ENCODE data around the gene CPNE8.

Gene CPNE8

DNA sequence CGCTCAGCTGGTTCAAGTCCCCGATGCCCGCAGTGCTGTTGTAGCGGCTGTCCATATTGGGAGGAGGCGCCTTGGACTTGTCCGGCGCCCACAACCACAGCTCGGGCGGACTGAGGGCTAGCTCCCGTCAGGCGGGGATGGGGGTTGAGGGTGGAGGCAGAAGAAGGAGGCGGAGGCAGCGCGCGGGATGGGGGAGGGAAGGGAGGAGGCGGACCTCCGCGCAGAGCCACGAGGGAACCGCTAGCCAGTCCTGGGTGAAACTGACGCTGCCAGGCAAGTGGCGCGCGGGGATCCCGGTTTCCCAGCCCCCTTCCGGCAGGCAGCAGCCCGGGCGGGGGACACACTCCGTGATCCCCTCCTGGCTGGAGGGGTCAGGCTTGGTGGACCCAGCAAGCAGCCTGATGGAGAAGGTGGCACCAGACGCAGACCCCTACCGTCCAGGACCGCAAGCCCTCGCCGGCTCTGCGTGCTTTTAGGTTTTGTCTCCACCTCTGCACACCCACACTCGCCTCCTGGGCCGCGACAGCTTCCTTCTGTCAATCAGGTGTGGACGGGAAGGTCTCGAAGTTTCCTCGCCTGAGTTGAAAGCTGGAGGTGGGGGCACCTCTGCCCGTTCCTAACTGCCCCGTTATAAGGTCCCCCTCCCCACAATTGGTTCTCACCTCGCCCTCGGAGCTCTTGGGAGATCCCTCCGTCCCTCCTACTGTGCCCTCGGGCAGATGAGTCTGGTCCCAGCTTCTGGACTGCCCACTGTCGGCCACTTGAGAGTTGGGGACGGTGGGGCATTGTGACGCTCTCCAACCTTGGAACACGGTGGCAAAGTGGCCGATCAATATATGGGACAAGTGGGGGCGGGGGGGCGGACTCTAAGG lies at the start of gene CPNE8:
CPNE8 (minus strand) TSS at position 112 of the 872 bp plus-strand sequence; CDS start at position 55, 57 bp downstream.
- Mint-ChIP-seq H3K4me3 (peak within 1 kb of the TSS; percentile 81), H3K27ac (peak within 1 kb of the TSS; percentile 79), H3K9me3 (no peaks in the 10 kb centered on the region), H3K4me1 (peaks cover 26% of the 10 kb centered on the region), H3K27me3 (peaks cover 27% of the 10 kb centered on the region), H3K36me3 (ENCODE audit: low read depth) (peaks cover 2% of the 10 kb centered on the region)
- ATAC-seq: peak; percentile 39
- DNase-seq: peak; percentile 44

DNA sequence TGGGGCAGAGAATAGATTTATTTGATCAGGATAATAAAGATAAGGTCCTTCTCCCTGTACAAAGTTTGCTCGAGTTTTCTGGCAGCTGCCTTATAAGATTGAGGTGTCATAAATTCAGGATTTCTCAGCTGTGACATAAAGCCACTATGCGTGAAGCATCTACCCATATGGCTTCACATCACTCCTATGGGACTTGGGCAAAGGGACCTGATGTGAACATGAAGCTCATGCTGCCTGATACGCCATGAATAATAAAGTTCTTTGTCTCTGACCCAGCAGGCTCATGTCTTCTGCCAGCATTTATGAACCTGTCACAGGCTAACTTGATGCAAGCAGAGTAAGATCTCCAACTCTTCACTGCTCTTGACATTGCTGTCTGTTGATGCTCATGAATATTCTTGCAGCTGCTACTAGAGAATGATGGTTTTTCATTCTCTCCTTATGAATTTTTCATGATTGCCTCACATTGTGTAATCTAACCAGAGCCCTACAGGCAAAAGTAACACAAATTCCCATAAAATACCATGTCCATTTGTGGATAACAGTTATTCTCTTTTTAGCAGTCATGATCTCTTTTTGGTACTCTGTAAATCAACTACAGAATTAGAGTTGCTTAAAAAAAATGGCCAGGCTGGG lies 49.0 kb upstream of the CPNE8 start:
- DNase-seq: no peak
- no peaks in the 10 kb centered on the region for H3K27me3 Mint-ChIP-seq
- no peaks in the 10 kb centered on the region for H3K36me3 Mint-ChIP-seq (ENCODE audit: low read depth)
- no peaks in the 10 kb centered on the region for H3K4me1 Mint-ChIP-seq
- no peak overlapping the region for H3K4me3 Mint-ChIP-seq
- H3K9me3 Mint-ChIP-seq: peaks cover 10% of the 10 kb centered on the region
- no peak overlapping the region for H3K27ac Mint-ChIP-seq
- ATAC-seq: no peak

DNA sequence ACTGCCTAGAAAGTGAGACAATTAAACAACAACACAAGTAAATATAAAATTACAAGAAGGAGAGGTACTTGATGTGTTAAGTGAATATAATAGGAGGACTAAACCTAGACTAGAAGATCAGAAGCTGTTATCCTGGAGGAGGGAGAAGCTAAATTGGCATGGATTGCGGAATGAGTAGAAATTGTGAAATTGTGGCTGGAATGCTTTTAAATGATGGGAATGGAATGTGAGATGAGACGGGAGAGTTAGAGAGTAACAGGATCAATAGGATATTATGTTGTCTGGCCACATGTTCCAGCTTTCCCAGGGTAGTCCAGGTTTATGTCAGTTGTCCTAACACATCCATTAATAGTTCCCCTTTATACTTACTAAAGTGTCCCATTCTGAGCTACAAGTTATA lies 44.0 kb upstream of the CPNE8 start:
- no peak for DNase-seq
- Mint-ChIP-seq H3K27me3 (no peaks in the 10 kb centered on the region), H3K4me3 (no peak overlapping the region), H3K27ac (no peak overlapping the region), H3K9me3 (peaks cover 21% of the 10 kb centered on the region), H3K36me3 (ENCODE audit: low read depth) (no peaks in the 10 kb centered on the region), H3K4me1 (no peaks in the 10 kb centered on the region)
- ATAC-seq: no peak

DNA sequence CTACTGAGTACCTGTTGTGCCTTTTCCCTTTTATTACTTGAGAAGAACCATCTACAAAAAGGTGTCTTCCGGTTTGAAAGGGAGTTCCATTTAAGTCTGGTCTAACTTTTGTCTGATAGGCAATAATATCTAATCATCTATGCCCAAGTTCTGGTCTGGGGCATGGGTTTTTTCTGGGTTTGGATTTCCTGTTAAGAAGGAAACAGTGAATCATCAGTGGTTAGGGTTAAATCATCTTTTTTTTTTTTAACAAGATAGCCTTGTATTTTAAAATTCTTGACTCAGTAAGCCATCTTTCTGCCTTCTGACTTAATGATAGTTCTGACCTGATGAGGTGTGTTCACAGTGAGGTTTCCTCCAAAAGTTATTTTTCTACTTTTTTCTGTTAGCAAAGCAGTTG lies 29.3 kb upstream of the CPNE8 start:
- Mint-ChIP-seq H3K4me1 (peaks cover 4% of the 10 kb centered on the region), H3K4me3 (no peak overlapping the region), H3K9me3 (peaks cover 5% of the 10 kb centered on the region), H3K27ac (no peak overlapping the region), H3K36me3 (ENCODE audit: low read depth) (no peaks in the 10 kb centered on the region), H3K27me3 (peaks cover 2% of the 10 kb centered on the region)
- ATAC-seq (no peak), DNase-seq (no peak)

DNA sequence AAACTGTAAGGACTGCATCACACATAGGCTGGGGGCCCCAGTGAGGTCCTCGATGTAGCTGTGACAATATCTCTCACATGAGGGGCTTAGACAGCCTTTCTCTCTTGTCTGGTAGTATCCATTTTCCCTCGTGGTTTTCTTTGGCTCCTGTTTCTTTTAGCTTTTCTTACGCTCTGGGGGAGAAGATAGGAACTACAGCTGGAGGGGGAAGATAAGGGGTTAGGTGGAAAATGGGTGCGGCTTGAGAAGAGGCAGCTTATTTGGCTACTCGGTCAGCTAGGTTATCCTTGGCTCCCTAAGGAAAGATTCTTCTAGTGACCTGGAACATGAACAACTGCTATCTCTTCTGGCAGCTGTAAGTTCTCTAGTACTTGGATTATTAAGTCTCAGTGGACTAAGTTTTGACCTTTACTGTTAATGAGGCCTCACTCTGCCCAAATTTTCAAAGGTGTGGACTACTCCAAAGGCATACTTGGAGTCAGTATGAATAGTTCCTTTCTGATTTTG lies 28.7 kb upstream of the CPNE8 start:
- H3K36me3 Mint-ChIP-seq (ENCODE audit: low read depth): no peaks in the 10 kb centered on the region
- peaks cover 4% of the 10 kb centered on the region for H3K4me1 Mint-ChIP-seq
- ATAC-seq: no peak
- H3K9me3 Mint-ChIP-seq: peaks cover 5% of the 10 kb centered on the region
- no peak for DNase-seq
- peaks cover 2% of the 10 kb centered on the region for H3K27me3 Mint-ChIP-seq
- no peak overlapping the region for H3K27ac Mint-ChIP-seq
- no peak overlapping the region for H3K4me3 Mint-ChIP-seq

DNA sequence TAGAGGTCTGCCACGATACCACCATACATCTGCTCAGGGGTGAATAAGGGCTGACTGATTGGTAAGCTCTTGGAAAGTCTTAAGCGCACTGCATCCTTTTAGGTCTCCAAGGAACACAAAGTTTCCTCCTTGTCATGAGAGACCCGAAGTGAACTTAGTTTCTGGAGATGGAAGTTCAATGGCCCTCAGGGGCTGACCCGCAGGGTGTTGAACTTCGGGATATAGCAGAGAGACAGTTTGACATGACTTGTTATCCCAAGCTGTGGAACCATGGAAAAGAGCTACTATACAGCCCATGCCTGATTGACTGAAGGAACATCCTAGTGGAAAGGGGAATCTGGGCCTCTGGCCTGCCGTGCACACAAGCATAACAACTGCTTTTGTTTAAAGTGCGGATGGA lies 26.9 kb upstream of the CPNE8 start:
- H3K27ac Mint-ChIP-seq: no peak overlapping the region
- no peaks in the 10 kb centered on the region for H3K9me3 Mint-ChIP-seq
- ATAC-seq: no peak
- H3K4me1 Mint-ChIP-seq: peaks cover 4% of the 10 kb centered on the region
- no peaks in the 10 kb centered on the region for H3K36me3 Mint-ChIP-seq (ENCODE audit: low read depth)
- H3K4me3 Mint-ChIP-seq: no peak overlapping the region
- H3K27me3 Mint-ChIP-seq: no peaks in the 10 kb centered on the region
- no peak for DNase-seq

DNA sequence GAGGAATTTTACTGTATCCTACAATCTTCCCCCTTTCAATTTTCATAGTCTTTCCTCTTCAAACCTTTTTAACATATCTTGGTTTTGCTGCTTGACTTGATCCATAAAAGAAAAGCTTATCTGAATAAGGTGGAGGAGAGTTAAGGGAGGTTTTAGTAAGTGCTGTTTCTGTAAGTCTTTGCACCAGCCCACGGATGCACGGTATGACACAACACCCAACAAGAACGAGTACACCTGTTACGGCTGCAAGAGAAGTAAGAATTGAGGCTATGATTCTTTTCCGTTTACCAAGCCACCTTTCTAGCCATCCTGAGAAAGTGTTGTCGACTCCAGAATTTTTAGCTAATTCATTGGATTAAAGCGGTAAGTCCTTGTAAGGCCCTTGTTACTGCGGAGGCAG lies 26.1 kb upstream of the CPNE8 start:
- no peaks in the 10 kb centered on the region for H3K36me3 Mint-ChIP-seq (ENCODE audit: low read depth)
- no peaks in the 10 kb centered on the region for H3K9me3 Mint-ChIP-seq
- no peak for ATAC-seq

DNA sequence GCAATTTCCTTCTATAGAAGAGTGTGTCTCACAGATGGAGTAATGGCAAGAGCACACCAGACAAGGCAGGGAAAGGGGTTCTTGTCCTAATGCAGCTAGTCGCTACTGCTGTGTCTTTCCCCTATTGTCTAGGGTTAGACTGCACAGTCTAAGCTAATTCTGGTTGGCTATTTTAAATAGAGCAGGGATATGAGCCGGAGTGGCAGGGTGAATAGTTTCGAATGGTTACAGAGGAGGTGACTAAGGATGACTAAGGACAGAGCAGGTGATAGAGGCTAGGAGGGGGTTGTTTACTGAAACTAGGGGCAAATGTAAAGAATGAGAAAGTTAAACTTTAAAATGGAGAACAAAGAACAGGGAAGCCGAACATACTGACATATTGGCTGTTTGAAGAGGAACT lies 25.6 kb upstream of the CPNE8 start:
- DNase-seq (no peak), ATAC-seq (no peak)
- Mint-ChIP-seq H3K36me3 (ENCODE audit: low read depth) (no peaks in the 10 kb centered on the region), H3K27me3 (no peaks in the 10 kb centered on the region), H3K27ac (no peak overlapping the region), H3K9me3 (no peaks in the 10 kb centered on the region), H3K4me1 (peaks cover 4% of the 10 kb centered on the region), H3K4me3 (no peak overlapping the region)

More for the DNA sequence above, 26.1 kb upstream of the CPNE8 start:
- DNase-seq: no peak
- Mint-ChIP-seq H3K27ac (no peak overlapping the region), H3K4me3 (no peak overlapping the region), H3K27me3 (no peaks in the 10 kb centered on the region), H3K4me1 (peaks cover 4% of the 10 kb centered on the region)

DNA sequence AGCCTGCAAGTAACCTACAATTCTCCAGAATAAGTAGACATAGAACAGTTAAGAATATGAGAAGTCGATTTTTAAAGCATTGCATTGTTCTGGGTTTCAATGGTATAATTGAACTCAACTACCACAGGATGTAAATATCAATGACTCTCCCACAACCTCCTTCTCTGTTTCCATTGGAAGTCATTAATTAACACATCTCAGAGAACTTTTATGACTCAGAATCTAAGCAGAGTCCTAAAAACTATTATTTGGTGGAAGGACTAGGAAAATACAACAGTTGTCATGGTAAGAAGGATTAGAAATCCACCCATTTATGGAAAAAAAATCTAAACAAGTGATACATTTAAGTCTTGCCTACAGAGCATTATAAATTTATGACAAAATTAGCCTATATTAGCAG lies 21.1 kb upstream of the CPNE8 start:
- H3K4me3 Mint-ChIP-seq: no peak overlapping the region
- no peak for ATAC-seq

DNA sequence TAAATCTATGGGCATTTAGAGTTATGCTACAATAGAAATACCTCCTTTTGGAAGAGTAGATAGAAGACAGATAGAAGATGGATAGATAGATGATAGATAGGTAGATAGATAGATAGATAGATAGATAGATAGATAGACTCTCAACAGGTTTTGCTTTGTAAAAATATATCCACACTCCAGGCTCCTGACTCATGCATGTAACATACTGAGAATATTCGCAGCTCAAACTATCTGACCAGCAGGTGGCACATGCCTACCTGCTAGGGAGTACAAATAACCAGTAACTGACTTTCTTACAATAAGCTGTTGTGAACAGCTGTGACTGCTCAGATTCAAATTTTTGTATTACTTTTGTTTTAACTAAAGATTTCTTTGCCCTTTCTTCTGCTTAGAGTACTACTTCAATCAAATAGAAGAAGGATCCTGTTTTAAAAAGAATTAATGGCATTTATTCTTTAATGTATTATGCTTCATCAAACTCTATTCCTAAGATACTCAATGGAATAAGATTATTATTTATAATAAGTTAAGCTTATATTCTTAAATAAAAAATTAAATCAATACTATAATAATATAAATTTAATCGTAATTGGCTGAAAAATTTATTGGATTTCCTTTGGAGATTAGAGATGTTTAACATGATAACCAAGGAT lies 15.8 kb upstream of the CPNE8 start:
- Mint-ChIP-seq H3K36me3 (ENCODE audit: low read depth) (no peaks in the 10 kb centered on the region), H3K4me1 (no peaks in the 10 kb centered on the region), H3K9me3 (no peaks in the 10 kb centered on the region), H3K27ac (no peak overlapping the region), H3K4me3 (no peak overlapping the region), H3K27me3 (no peaks in the 10 kb centered on the region)
- peak; percentile 8 for DNase-seq
- no peak for ATAC-seq

More for the DNA sequence above, 21.1 kb upstream of the CPNE8 start:
- no peaks in the 10 kb centered on the region for H3K4me1 Mint-ChIP-seq
- DNase-seq: no peak
- no peaks in the 10 kb centered on the region for H3K27me3 Mint-ChIP-seq
- H3K9me3 Mint-ChIP-seq: no peaks in the 10 kb centered on the region
- no peaks in the 10 kb centered on the region for H3K36me3 Mint-ChIP-seq (ENCODE audit: low read depth)
- H3K27ac Mint-ChIP-seq: no peak overlapping the region

DNA sequence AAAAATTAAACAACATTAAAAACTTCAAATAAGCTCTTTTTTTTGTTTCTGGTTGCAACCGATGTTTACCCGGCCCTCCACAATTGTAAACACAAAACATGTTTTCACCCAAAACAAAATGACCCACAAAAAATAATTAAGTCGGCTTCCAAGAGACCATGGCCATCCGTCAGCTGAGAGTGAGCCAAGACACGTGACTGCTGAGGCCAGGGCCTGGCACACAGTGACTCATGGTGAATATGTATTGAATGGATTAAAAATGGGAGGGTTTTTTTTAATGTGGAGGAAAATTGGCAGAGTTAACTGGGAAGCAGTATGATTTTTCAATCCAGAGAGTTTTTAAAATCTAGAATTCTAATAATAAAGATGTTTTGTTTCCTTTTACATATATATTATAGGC lies 13.8 kb upstream of the CPNE8 start:
- Mint-ChIP-seq H3K9me3 (no peaks in the 10 kb centered on the region), H3K27me3 (no peaks in the 10 kb centered on the region), H3K27ac (no peak overlapping the region), H3K36me3 (ENCODE audit: low read depth) (no peaks in the 10 kb centered on the region), H3K4me3 (no peak overlapping the region), H3K4me1 (no peaks in the 10 kb centered on the region)
- DNase-seq (no peak), ATAC-seq (no peak)

DNA sequence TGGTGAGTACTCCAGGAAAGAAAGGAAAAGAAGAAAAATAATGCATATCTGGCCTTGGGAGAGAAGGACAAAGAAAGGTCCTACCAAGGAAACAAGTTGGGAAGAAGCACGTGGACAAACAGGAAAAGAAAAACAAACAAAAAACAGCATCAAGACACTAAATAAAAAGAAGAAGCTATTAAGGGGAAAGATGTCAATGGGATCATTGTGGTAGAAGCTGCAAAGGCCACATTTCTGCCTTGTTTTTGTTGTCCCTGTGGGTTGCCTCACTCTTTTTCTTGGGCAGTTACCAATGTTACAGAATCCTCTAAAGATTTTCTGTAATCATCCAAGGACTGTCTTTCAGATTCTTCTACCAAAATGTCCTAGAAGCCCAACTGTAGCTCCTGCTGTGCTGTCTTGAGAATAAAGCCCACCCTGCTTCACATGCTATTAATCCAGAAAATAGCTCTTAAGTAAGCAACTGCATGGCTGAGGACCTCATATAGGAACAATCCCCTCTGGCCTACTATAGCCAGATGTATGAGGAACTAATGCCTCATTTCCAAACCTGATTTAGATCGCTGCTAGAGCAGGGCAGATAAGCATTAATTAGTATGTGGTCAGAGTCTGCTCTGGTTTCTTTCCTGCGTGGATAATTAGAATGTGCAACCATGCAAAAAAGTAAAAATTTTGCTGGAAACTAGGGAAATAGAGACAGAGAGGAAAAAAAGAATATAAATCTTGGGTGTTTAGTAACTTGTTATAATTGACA lies 10.2 kb upstream of the CPNE8 start:
- Mint-ChIP-seq H3K9me3 (no peaks in the 10 kb centered on the region), H3K27me3 (no peaks in the 10 kb centered on the region), H3K36me3 (ENCODE audit: low read depth) (no peaks in the 10 kb centered on the region), H3K27ac (no peak overlapping the region), H3K4me1 (no peaks in the 10 kb centered on the region), H3K4me3 (no peak overlapping the region)
- DNase-seq: no peak
- no peak for ATAC-seq

DNA sequence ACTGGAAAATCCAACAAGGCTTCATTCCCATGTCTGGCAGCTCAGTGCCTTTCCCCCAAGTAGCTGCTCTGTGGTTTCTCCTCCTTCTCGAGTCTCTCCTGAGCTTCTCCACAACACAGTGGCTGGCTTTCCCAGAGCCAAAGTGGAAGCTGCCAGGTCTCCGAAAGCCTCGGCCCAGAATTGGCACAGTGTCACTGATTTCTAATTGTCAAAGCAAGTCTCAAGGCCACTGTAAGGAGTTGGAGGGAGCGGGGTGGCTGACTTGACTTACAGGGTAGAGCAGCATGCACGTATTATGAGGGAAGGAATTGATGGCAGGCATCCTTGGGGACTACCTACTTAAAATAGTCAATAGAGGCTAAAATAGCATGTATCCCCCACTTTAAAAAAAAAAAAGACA lies 6.7 kb upstream of the CPNE8 start:
- Mint-ChIP-seq H3K4me1 (peaks cover 3% of the 10 kb centered on the region), H3K36me3 (ENCODE audit: low read depth) (no peaks in the 10 kb centered on the region), H3K27ac (no peak overlapping the region), H3K4me3 (no peak overlapping the region), H3K27me3 (peaks cover 9% of the 10 kb centered on the region), H3K9me3 (no peaks in the 10 kb centered on the region)
- DNase-seq (no peak), ATAC-seq (no peak)

DNA sequence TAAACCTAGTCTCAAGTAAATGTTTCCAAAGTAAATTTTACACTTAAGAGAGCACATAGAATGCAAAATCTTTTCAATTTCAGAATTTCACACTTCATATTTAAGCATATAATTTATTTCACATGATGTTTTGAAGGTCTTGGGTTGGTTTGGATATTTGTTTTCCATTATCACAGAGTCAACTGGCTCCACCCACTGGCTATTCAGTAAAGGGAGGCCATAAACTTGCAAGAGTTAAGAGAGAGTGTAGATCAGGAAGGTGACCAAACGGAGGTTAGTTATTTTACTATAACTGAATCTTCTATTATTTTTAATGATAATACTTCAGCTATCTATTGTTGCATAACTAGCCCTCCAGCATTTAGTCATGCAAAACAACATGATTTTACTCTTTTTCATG lies 6.2 kb upstream of the CPNE8 start:
- no peak for DNase-seq
- Mint-ChIP-seq H3K4me3 (no peak overlapping the region), H3K36me3 (ENCODE audit: low read depth) (no peaks in the 10 kb centered on the region), H3K4me1 (peaks cover 6% of the 10 kb centered on the region), H3K27ac (no peak overlapping the region), H3K9me3 (no peaks in the 10 kb centered on the region), H3K27me3 (peaks cover 14% of the 10 kb centered on the region)
- no peak for ATAC-seq
